Mesothelial cell of epicardium (in vitro differentiated cells): ENCODE results near the gene KLK11. TPM values are rescaled to one million over a fixed set of nuclear protein-coding genes. Genes with fewer than 3 reads are reported as not detected.

ENCODE experiments used
- DNase-seq, 2 experiments: peaks; one replicate each; pipeline ENCODE4 v3.0.0; 2021; ENCODE audit warnings: low spot score in 2 of 2; ENCODE audit not compliant: unreplicated experiment in 2 of 2
- H3K27ac Mint-ChIP-seq: 2 replicates; pipeline ENCODE4 v1.8.0; 2021; ENCODE audit warnings: mixed read lengths
- H3K27me3 Mint-ChIP-seq: 2 replicates; pipeline ENCODE4 v1.8.0; 2021; ENCODE audit warnings: low read depth, mixed read lengths
- H3K36me3 Mint-ChIP-seq: 2 replicates; pipeline ENCODE4 v1.8.0; 2021; ENCODE audit warnings: mixed read lengths
- H3K4me1 Mint-ChIP-seq: 2 replicates; pipeline ENCODE4 v1.8.0; 2021; ENCODE audit warnings: mixed read lengths
- H3K4me3 Mint-ChIP-seq: 2 replicates; pipeline ENCODE4 v1.8.0; 2021; ENCODE audit warnings: mild to moderate bottlenecking, moderate library complexity, mixed read lengths
- H3K9me3 Mint-ChIP-seq: 2 replicates; pipeline ENCODE4 v1.8.0; 2021; ENCODE audit warnings: mixed read lengths
- CTCF ChIP-seq: fragments of 200-600 bp; sonication (generic); IDR thresholded peaks from one replicate; pipeline ENCODE4 v1.5.0; 2021; ENCODE audit warnings: antibody characterized with exemption; ENCODE audit not compliant: unreplicated experiment
- total RNA-seq: library from RNA; stranded (reverse); gene quantifications from 3 replicates; pipeline ENCODE4 v1.2.1, GENCODE V29; 2021

The KLK11 gene
- total RNA-seq, 1 donor from 2014 or later = not detected

- Mint-ChIP-seq H3K27ac (no peak overlapping the region), H3K4me1 (peaks cover 6% of the 10 kb centered on the region), H3K27me3 (peaks cover 28% of the 10 kb centered on the region), H3K4me3 (no peak overlapping the region), H3K9me3 (no peaks in the 10 kb centered on the region), H3K36me3 (no peaks in the 10 kb centered on the region)
- no peak for DNase-seq
- no peak for TF ChIP-seq CTCF
These were observed 3.3 kb upstream of the KLK11 start for GRCh38 chr19:51029718-51030117.

GRCh38 chr19:51027873-51028272 lies 1.5 kb upstream of the KLK11 start:
- no peak for TF ChIP-seq CTCF
- Mint-ChIP-seq H3K9me3 (no peaks in the 10 kb centered on the region), H3K36me3 (no peaks in the 10 kb centered on the region), H3K27ac (no peak overlapping the region), H3K4me3 (no peak overlapping the region), H3K27me3 (peaks cover 35% of the 10 kb centered on the region), H3K4me1 (peaks cover 6% of the 10 kb centered on the region)
- no peak for DNase-seq

GRCh38 chr19:51027126-51027806 lies 850 bp upstream of the KLK11 start:
- Mint-ChIP-seq H3K27ac (no peak overlapping the region), H3K9me3 (no peaks in the 10 kb centered on the region), H3K36me3 (no peaks in the 10 kb centered on the region), H3K4me3 (no peak overlapping the region), H3K4me1 (peaks cover 6% of the 10 kb centered on the region), H3K27me3 (peaks cover 42% of the 10 kb centered on the region)
- no peak for TF ChIP-seq CTCF
- DNase-seq = no peak

GRCh38 chr19:51025809-51026553 lies 435 bp downstream of the KLK11 start:
- Mint-ChIP-seq H3K27me3 (peaks cover 49% of the 10 kb centered on the region), H3K27ac (no peak overlapping the region), H3K4me3 (no peak overlapping the region), H3K9me3 (no peaks in the 10 kb centered on the region), H3K36me3 (no peaks in the 10 kb centered on the region), H3K4me1 (peaks cover 8% of the 10 kb centered on the region)
- TF ChIP-seq CTCF = no peak
- no peak for DNase-seq

GRCh38 chr19:51025401-51025800 lies 1.0 kb downstream of the KLK11 start:
- H3K36me3 Mint-ChIP-seq = no peaks in the 10 kb centered on the region
- H3K4me3 Mint-ChIP-seq = no peak overlapping the region
- no peaks in the 10 kb centered on the region for H3K9me3 Mint-ChIP-seq
- H3K27me3 Mint-ChIP-seq = peaks cover 54% of the 10 kb centered on the region
- no peak overlapping the region for H3K27ac Mint-ChIP-seq
- TF ChIP-seq CTCF = no peak
- H3K4me1 Mint-ChIP-seq = peaks cover 8% of the 10 kb centered on the region
- no peak for DNase-seq
